CD4-positive, CD25-positive, alpha-beta regulatory T cell (primary cell): Measurements from ENCODE around the gene PXDC1. TPM values are rescaled to one million over a fixed set of nuclear protein-coding genes. Genes with fewer than 3 reads are reported as not detected.
A peak's percentile ranks its signal among the peaks of the same experiment; 100 is the strongest.

Experiments used
- ATAC-seq, 2 donors: fragments of 150-1000 bp; cut with Tn5 transposase; one replicate each; pipeline ENCODE4 v1.10.0; 2021; ENCODE audit warnings: low read depth in 2 of 2, moderate number of reproducible peaks in 2 of 2, moderate library complexity in 1 of 2
- DNase-seq, 3 donors: peaks; one replicate each; pipeline versions ENCODE4 v3.0.0 to v3.0.0-alpha.2; 2012 to 2022; ENCODE audit warnings: mixed read lengths in 1 of 3
- H3K27ac ChIP-seq: one replicate; pipeline ENCODE4 v1.7.0; 2013; ENCODE audit warnings: mild to moderate bottlenecking, low read length; ENCODE audit not compliant: insufficient read depth, poor library complexity, severe bottlenecking
- H3K27me3 ChIP-seq: one replicate; pipeline ENCODE4 v1.7.0; 2013; ENCODE audit warnings: low read length; ENCODE audit not compliant: control insufficient read depth, insufficient read depth
- H3K36me3 ChIP-seq: one replicate; pipeline ENCODE4 v1.7.0; 2013; ENCODE audit warnings: mild to moderate bottlenecking, low read length, moderate library complexity; ENCODE audit not compliant: control insufficient read depth, insufficient read depth
- H3K4me1 ChIP-seq: 2 replicates; pipeline ENCODE4 v1.7.0; 2013; ENCODE audit warnings: mild to moderate bottlenecking, low read length; ENCODE audit not compliant: insufficient read depth, control insufficient read depth, poor library complexity, severe bottlenecking
- H3K4me3 ChIP-seq: one replicate; pipeline ENCODE4 v1.7.0; 2013; ENCODE audit warnings: low read depth, mild to moderate bottlenecking, low read length, moderate library complexity
- H3K9me3 ChIP-seq, 2 experiments: 1 replicate in 1 of 2; 2 replicates in 1 of 2; pipeline ENCODE4 v1.7.0; 2013; ENCODE audit warnings: low read length in 2 of 2, mild to moderate bottlenecking in 1 of 2, moderate library complexity in 1 of 2; ENCODE audit not compliant: control insufficient read depth in 2 of 2
- H3K27ac Mint-ChIP-seq, 3 donors: one replicate each; pipeline ENCODE4 v1.8.0; 2020 to 2022; ENCODE audit warnings: mild to moderate bottlenecking in 3 of 3, mixed read lengths in 3 of 3, moderate library complexity in 2 of 3
- H3K27me3 Mint-ChIP-seq: one replicate; pipeline ENCODE4 v1.8.0; 2022; ENCODE audit warnings: mild to moderate bottlenecking, mixed read lengths
- H3K36me3 Mint-ChIP-seq: one replicate; pipeline ENCODE4 v1.8.0; 2020; ENCODE audit warnings: mixed read lengths
- H3K4me1 Mint-ChIP-seq, 4 donors: one replicate each; pipeline ENCODE4 v1.8.0; 2020 to 2022; ENCODE audit warnings: mixed read lengths in 4 of 4, mild to moderate bottlenecking in 1 of 4
- H3K4me3 Mint-ChIP-seq, 4 donors: one replicate each; pipeline ENCODE4 v1.8.0; 2020 to 2022; ENCODE audit warnings: mild to moderate bottlenecking in 4 of 4, mixed read lengths in 4 of 4, moderate library complexity in 3 of 4
- H3K9me3 Mint-ChIP-seq, 7 donors: one replicate each; pipeline ENCODE4 v1.8.0; 2020 to 2022; ENCODE audit warnings: mixed read lengths in 7 of 7, mild to moderate bottlenecking in 3 of 7, moderate library complexity in 2 of 7
- polyA plus RNA-seq, 4 donors: library from polyadenylated mRNA; unstranded; fragments of 300-500 nt; fragmentation: Illumina TruSeq; gene quantifications; one replicate each; pipeline ENCODE4 v1.2.3, GENCODE V29; 2021
- total RNA-seq: library from RNA; stranded (reverse); gene quantifications from one replicate; pipeline ENCODE4 v1.2.3, GENCODE V29; 2022

PXDC1 gene
- total and polyA plus RNA-seq, 5 donors from 2014 or later, result 1.1 TPM; not detected in 4

DNA sequence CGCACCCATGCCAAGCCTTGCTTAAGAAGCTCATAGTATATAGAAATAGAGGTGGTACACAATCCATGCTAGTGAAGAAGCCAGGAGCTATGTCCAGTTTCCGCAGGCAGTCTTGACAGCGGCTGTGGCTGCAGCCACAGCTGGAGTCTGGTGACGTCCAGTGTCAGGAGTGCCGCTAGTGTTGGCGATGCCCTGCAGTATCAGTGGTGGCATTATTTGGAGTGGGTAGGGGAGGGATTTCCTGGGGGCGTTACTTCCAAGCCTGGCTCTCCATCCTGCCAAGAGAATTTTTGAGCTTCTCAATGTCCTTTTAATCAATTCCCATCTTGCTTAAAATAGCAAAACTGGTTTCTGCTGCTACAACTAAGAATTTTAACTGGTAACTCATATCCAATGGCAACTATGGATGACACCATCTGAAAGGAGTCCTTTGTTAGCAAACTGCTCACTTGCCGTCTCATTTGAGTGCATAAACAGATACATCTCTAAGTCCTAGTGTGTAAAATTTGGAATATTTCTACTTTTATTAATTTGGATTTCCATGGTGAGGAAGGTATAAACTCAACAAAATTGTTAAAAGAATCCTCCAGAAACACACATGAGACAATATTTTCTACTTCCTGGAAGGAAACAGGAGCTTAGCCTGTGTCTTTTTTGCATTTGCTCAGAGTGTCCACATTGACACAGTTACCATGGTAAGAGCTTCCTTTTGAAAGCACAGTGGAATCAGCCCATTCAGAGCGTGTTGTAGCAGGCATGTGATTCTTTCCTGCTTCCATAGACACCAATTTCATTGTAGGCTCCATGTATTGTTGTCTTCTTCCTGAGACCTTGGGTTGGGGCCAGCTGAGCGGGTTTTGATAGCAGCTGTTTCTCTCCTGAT lies 44.6 kb upstream of the PXDC1 start:
- Mint-ChIP-seq H3K9me3 (no peaks in the 10 kb centered on the region), H3K27me3 (no peaks in the 10 kb centered on the region), H3K4me1 (peaks cover 3 to 7% (median 5%) of the 10 kb centered on the region in 4 donors), H3K4me3 (no peak overlapping the region), H3K27ac (no peak overlapping the region), H3K36me3 (no peaks in the 10 kb centered on the region)
- Histone ChIP-seq H3K4me1 (no peaks in the 10 kb centered on the region), H3K9me3 (no peaks in the 10 kb centered on the region), H3K27me3 (no peaks in the 10 kb centered on the region), H3K36me3 (no peaks in the 10 kb centered on the region), H3K4me3 (no peak overlapping the region), H3K27ac (no peak overlapping the region)
- DNase-seq (no peak), ATAC-seq (no peak)

DNA sequence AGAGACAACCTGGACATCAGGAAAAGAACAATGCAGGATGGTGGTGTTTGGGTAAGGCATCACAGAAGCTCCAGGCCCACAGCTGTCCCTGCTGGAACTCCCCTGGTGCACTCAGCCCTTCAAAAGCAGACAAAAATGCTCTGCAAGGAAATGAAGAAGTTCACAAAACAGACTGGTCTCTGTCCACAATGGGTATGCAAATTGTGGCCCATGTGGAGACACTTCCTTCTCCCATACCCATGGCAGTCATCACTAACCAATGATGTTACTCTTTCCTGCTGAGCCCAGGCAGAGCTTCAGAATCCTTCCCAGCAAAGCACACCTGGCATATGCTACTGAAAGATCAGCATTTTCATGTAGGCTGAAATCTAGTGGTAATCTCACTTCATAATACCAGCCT lies 42.6 kb upstream of the PXDC1 start:
- H3K27ac ChIP-seq, result no peak overlapping the region
- peaks cover 3 to 4% (median 4%) of the 10 kb centered on the region in 4 donors for H3K4me1 Mint-ChIP-seq
- no peak for ATAC-seq

DNA sequence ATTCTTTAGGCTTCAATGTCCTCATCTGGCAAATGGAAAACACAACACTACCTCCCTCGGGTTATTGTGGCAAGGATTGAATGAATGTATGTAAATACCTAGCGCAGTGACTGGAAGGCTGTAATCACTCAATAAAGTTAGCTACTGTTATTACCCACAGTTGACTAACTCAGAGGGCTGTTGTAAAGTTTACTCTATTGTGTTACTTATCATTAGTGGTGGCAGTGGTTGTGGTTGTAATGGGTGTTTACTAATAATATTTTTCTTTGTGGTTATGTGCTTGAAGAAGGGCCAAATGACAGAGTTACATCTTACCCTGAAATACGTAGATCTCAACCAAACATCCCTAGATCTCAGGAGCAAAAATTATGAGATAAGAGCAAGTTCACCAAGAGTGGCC lies 42.0 kb upstream of the PXDC1 start:
- Histone ChIP-seq H3K4me1 (no peaks in the 10 kb centered on the region), H3K4me3 (no peak overlapping the region), H3K27me3 (no peaks in the 10 kb centered on the region), H3K27ac (no peak overlapping the region), H3K9me3 (no peaks in the 10 kb centered on the region), H3K36me3 (no peaks in the 10 kb centered on the region)
- H3K4me1 Mint-ChIP-seq, result peaks cover 3 to 4% (median 4%) of the 10 kb centered on the region in 4 donors
- no peaks in the 10 kb centered on the region for H3K36me3 Mint-ChIP-seq
- ATAC-seq (no peak), DNase-seq (no peak)
- no peaks in the 10 kb centered on the region for H3K9me3 Mint-ChIP-seq
- peak overlapping the region in 1 of 3 donors; percentile 1 for H3K27ac Mint-ChIP-seq
- no peak overlapping the region for H3K4me3 Mint-ChIP-seq
- no peaks in the 10 kb centered on the region for H3K27me3 Mint-ChIP-seq

More for the DNA sequence above, 42.6 kb upstream of the PXDC1 start:
- Mint-ChIP-seq H3K27ac (no peak overlapping the region), H3K36me3 (no peaks in the 10 kb centered on the region), H3K27me3 (no peaks in the 10 kb centered on the region), H3K9me3 (no peaks in the 10 kb centered on the region), H3K4me3 (no peak overlapping the region)
- Histone ChIP-seq H3K4me3 (no peak overlapping the region), H3K4me1 (no peaks in the 10 kb centered on the region), H3K27me3 (no peaks in the 10 kb centered on the region), H3K9me3 (no peaks in the 10 kb centered on the region), H3K36me3 (no peaks in the 10 kb centered on the region)
- DNase-seq, result no peak

DNA sequence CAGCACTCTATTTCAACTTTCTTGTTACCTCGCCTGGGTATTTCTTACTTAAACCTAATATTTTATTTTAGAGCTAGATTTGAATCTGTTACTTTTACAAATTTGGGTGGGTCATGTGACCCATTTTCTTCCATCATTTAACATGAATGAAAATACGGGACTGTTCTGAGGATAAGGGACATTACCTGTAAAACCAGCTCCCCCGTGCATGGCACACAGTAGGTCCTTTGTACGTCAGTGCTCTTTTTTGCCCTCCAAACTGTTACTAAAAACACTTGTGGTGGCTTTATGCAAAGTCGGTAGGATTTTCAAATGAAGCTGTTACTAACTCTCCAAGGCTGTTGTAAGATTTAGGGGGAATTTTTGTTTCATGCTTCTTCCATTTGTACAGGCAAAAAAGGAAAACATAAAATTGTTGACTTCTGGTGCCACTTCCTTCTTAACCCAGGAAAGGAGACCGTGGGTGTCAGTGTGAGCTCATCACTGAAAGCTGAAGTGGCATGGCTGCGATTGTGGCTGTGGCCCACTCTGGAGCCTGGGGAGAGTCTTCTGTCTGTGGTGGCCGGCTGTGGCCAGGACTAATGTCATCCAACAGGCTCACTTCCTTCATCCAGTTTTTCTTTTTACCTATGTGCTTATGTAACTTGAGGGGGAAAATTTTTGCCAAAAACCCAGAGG lies 40.2 kb upstream of the PXDC1 start:
- H3K4me3 ChIP-seq, result no peak overlapping the region
- peak in 1 of 2 donors; percentile 37 for ATAC-seq
- H3K27ac ChIP-seq, result no peak overlapping the region
- DNase-seq, result no peak
- no peaks in the 10 kb centered on the region for H3K27me3 Mint-ChIP-seq
- H3K4me3 Mint-ChIP-seq, result no peak overlapping the region
- H3K36me3 Mint-ChIP-seq, result no peaks in the 10 kb centered on the region
- no peaks in the 10 kb centered on the region for H3K4me1 ChIP-seq
- H3K27me3 ChIP-seq, result no peaks in the 10 kb centered on the region
- H3K9me3 ChIP-seq, result no peaks in the 10 kb centered on the region
- peaks cover 0 to 4% (median 4%) of the 10 kb centered on the region in 4 donors for H3K4me1 Mint-ChIP-seq
- H3K27ac Mint-ChIP-seq, result no peak overlapping the region
- H3K9me3 Mint-ChIP-seq, result no peaks in the 10 kb centered on the region
- no peaks in the 10 kb centered on the region for H3K36me3 ChIP-seq

DNA sequence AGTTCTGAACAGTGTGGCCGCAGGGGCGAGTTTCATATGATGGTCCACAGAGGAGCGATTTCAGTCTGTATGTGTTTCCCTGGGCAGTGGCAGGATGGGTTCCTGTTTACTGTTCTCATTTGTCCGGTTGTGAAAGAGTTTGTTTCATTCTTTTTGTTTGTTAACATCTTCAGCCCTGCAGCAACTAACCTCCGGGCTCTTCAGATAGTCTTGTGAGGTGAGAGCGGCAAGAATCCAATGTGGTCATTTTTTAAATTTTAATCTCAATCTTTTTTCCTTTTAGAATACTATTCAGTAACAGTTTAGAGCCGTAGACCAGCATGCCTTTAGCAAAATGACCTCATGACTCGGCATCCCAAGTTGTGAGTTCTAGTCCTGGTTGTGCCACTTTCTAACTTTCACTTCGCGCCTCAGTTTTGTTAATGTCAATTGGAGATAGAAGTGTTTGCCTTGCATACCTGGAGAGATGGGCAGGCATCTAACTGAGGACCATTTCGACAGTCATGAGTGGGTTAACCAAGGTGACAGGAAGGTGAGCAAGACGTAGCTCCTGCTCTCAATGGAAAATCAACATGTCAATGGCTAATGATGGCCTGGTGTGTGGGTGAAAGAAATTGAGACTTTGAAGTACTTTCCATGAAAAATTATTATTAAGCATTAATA lies 38.5 kb upstream of the PXDC1 start:
- ATAC-seq, result no peak
- Histone ChIP-seq H3K4me1 (no peaks in the 10 kb centered on the region), H3K27me3 (no peaks in the 10 kb centered on the region), H3K9me3 (no peaks in the 10 kb centered on the region), H3K4me3 (no peak overlapping the region), H3K27ac (no peak overlapping the region), H3K36me3 (no peaks in the 10 kb centered on the region)
- H3K27ac Mint-ChIP-seq, result no peak overlapping the region
- no peaks in the 10 kb centered on the region for H3K36me3 Mint-ChIP-seq
- no peaks in the 10 kb centered on the region for H3K27me3 Mint-ChIP-seq
- no peaks in the 10 kb centered on the region for H3K9me3 Mint-ChIP-seq
- no peak overlapping the region for H3K4me3 Mint-ChIP-seq
- DNase-seq, result no peak
- peaks cover 0 to 4% (median 4%) of the 10 kb centered on the region in 4 donors for H3K4me1 Mint-ChIP-seq

DNA sequence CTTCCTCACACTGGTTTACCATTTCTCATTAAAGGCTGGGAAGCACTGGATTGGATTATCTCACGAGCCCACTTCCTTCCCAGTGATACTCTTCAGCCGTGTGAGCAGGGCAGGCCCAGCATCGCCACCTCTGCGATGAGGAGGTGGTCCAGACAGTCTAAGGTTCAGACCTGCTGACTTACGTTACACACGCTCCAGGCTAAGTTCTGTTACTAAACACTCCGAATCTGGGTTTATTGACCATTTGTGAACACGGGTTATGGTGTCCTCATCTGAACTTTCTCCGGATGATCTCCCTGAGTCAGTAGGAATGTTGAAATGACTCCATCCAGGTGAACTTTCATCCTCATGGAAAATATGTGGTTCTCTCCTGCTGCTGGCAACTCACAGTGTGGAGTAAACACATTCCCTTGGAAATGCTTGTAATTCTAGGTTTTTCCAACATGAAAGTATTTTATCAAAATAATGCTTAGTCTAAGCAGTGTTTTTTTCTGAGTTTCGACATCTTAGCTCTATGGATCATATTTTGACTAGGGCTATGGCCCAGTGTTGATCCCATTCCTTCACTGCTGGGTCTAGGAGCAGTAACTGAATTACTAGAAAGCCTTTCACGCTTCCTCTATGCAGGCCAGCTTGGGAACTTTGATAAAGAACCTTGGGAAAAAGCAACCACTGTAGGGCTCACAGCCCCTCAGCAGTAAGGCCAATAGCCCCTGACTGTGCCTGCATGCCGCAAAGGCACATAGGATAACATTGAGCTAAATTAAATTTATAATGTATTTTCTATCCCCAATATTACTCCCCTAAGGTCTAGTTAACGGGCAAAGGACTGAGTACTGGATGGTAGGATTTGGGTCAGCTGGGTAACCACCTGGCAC lies 37.7 kb upstream of the PXDC1 start:
- no peak overlapping the region for H3K27ac ChIP-seq
- no peaks in the 10 kb centered on the region for H3K4me1 ChIP-seq
- H3K36me3 Mint-ChIP-seq, result no peaks in the 10 kb centered on the region
- no peak overlapping the region for H3K4me3 Mint-ChIP-seq
- H3K27ac Mint-ChIP-seq, result no peak overlapping the region
- H3K9me3 Mint-ChIP-seq, result no peaks in the 10 kb centered on the region
- DNase-seq (no peak), ATAC-seq (no peak)
- no peaks in the 10 kb centered on the region for H3K36me3 ChIP-seq
- H3K4me1 Mint-ChIP-seq, result peaks cover 0 to 4% (median 2%) of the 10 kb centered on the region in 4 donors
- no peak overlapping the region for H3K4me3 ChIP-seq
- H3K9me3 ChIP-seq, result no peaks in the 10 kb centered on the region
- no peaks in the 10 kb centered on the region for H3K27me3 Mint-ChIP-seq
- no peaks in the 10 kb centered on the region for H3K27me3 ChIP-seq

DNA sequence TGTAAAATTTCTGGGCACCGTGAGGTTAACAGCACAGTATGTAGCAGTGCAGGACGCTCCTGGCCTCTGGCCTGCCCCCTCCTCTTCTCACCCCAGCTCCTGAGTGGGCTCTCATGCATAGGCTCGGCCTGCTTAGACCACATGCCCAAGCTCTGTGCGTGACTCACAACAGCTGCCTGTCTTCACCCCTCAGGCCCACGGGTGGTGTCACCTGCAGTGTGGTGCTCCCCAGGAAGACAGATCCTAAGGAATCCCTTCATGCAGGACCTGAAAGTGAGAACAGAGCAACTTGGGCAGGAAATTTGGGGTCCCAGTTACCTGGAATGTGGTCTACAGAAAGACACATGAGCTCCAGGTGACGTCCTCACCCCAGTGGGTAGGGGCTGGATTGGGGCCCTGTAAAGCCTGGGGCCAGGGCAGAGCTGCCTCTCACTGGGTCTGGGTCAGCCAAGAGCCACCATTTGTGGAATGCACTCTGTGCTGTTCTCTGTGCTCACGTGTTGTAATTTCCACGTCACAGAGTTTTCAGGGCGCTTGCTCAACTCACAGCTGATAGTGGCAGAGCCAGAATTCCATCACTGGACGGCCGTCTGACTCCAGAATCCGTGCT lies 37.0 kb upstream of the PXDC1 start:
- H3K27ac ChIP-seq, result no peak overlapping the region
- no peak overlapping the region for H3K27ac Mint-ChIP-seq
- H3K27me3 Mint-ChIP-seq, result no peaks in the 10 kb centered on the region
- no peaks in the 10 kb centered on the region for H3K9me3 Mint-ChIP-seq
- no peaks in the 10 kb centered on the region for H3K36me3 ChIP-seq
- H3K9me3 ChIP-seq, result no peaks in the 10 kb centered on the region
- H3K27me3 ChIP-seq, result no peaks in the 10 kb centered on the region
- DNase-seq, result no peak
- no peak overlapping the region for H3K4me3 ChIP-seq
- no peak for ATAC-seq
- H3K4me3 Mint-ChIP-seq, result no peak overlapping the region
- no peaks in the 10 kb centered on the region for H3K4me1 ChIP-seq
- H3K36me3 Mint-ChIP-seq, result no peaks in the 10 kb centered on the region
- peaks cover 0 to 2% (median under 1%) of the 10 kb centered on the region in 4 donors for H3K4me1 Mint-ChIP-seq
